ENCODE results near the gene SHROOM4. TPM values are rescaled to one million over a fixed set of nuclear protein-coding genes. Genes with fewer than 3 reads are reported as not detected.

Gene SHROOM4
- total RNA-seq, 1 donor from 2014 or later: 3.7 TPM

DNA sequence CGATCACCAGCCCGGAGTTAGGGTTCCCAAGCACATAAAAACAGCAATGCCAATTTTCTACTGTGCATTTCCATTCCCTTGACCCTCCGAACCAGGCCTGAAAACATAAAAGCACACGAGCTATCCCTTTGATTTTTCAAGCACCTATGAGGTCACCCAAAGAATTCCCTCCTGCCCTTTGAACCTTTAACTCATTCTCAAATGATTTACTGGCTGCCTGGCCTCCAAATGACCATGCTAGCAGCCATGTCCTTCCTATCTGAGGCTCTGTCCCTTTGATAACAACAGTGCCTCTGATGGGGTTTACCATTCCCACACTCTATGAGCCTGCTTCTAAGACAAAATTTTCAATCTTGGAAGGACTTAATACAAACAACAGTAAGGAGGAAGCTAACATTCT is 15.2 kb downstream of the SHROOM4 start:
- H3K36me3 ChIP-seq (ENCODE audit: control insufficient read depth in 3 of 3, insufficient read depth in 3 of 3, low read length in 3 of 3): no peaks in the 10 kb centered on the region
- no peaks in the 10 kb centered on the region for H3K4me1 ChIP-seq (ENCODE audit: control insufficient read depth in 3 of 3, insufficient read depth in 3 of 3, low read length in 3 of 3)
- no peak overlapping the region for H3K27ac ChIP-seq (ENCODE audit: low read depth, low read length)
- no peak overlapping the region for H3K9ac ChIP-seq (ENCODE audit: low read depth in 1 of 3, low read length in 3 of 3)
- no peaks in the 10 kb centered on the region for H3K9me3 ChIP-seq (ENCODE audit: control insufficient read depth in 3 of 3, low read length in 3 of 3)
- peaks cover 0 to 10% (median 0%) of the 10 kb centered on the region in 3 donors for H3K27me3 ChIP-seq (ENCODE audit: control insufficient read depth in 3 of 3, insufficient read depth in 3 of 3, low read length in 3 of 3)
- H3K4me3 ChIP-seq (ENCODE audit: low read length in 3 of 3): no peak overlapping the region

DNA sequence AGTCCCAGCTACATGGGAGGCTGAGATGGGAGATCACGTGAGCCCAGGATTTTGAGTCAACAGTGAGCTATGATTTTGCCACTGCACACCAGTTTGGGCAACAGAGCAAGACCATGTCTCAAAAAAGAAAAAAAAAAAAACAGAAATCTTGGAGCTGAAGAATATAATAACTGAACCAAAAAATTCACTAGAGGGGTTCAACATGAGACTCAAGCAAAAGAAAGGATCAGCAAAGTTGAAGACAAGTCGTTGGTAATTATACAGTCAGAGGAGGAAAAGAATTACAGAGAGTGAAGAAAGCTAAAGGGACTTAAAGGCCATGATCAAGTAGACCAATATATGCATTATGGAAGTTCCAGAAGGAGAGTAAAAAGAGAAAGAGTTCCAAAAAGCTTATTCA is 26.9 kb downstream of the SHROOM4 start:
- Histone ChIP-seq H3K4me1 (ENCODE audit: control insufficient read depth in 3 of 3, insufficient read depth in 3 of 3, low read length in 3 of 3) (no peaks in the 10 kb centered on the region), H3K27ac (ENCODE audit: low read depth, low read length) (no peak overlapping the region), H3K36me3 (ENCODE audit: control insufficient read depth in 3 of 3, insufficient read depth in 3 of 3, low read length in 3 of 3) (no peaks in the 10 kb centered on the region), H3K4me3 (ENCODE audit: low read length in 3 of 3) (no peak overlapping the region), H3K27me3 (ENCODE audit: control insufficient read depth in 3 of 3, insufficient read depth in 3 of 3, low read length in 3 of 3) (no peaks in the 10 kb centered on the region), H3K9ac (ENCODE audit: low read depth in 1 of 3, low read length in 3 of 3) (no peak overlapping the region), H3K9me3 (ENCODE audit: control insufficient read depth in 3 of 3, low read length in 3 of 3) (no peaks in the 10 kb centered on the region)

DNA sequence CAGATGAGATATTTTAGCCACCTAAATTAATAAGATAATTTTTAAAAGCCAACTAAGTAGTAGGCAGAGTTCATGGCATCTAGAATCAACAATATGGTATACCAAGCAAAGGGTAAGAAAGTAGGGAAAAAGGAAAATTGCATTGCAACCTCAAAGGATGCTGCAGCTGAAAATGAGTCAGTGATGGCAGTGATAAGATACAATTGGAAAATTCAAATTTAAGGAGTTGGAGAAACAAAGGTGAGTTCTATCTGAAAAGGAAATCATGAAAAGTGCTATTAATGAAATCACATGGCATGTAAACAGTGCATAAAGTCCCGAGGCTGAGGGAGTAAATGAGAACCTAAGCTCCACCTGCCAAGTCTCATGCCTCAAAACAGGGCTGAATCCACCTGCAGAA is 33.9 kb downstream of the SHROOM4 start:
- H3K27ac ChIP-seq (ENCODE audit: low read depth, low read length): no peak overlapping the region

GRCh38 chrX:50779694-50780093 is 34.3 kb downstream of the SHROOM4 start:
- Histone ChIP-seq H3K27me3 (ENCODE audit: control insufficient read depth in 3 of 3, insufficient read depth in 3 of 3, low read length in 3 of 3) (no peaks in the 10 kb centered on the region), H3K4me3 (ENCODE audit: low read length in 3 of 3) (no peak overlapping the region), H3K9ac (ENCODE audit: low read depth in 1 of 3, low read length in 3 of 3) (no peak overlapping the region), H3K27ac (ENCODE audit: low read depth, low read length) (no peak overlapping the region), H3K4me1 (ENCODE audit: control insufficient read depth in 3 of 3, insufficient read depth in 3 of 3, low read length in 3 of 3) (no peaks in the 10 kb centered on the region), H3K9me3 (ENCODE audit: control insufficient read depth in 3 of 3, low read length in 3 of 3) (no peaks in the 10 kb centered on the region), H3K36me3 (ENCODE audit: control insufficient read depth in 3 of 3, insufficient read depth in 3 of 3, low read length in 3 of 3) (no peaks in the 10 kb centered on the region)

More for the DNA sequence above, 33.9 kb downstream of the SHROOM4 start:
- Histone ChIP-seq H3K4me1 (ENCODE audit: control insufficient read depth in 3 of 3, insufficient read depth in 3 of 3, low read length in 3 of 3) (no peaks in the 10 kb centered on the region), H3K4me3 (ENCODE audit: low read length in 3 of 3) (no peak overlapping the region), H3K36me3 (ENCODE audit: control insufficient read depth in 3 of 3, insufficient read depth in 3 of 3, low read length in 3 of 3) (no peaks in the 10 kb centered on the region), H3K9ac (ENCODE audit: low read depth in 1 of 3, low read length in 3 of 3) (no peak overlapping the region), H3K9me3 (ENCODE audit: control insufficient read depth in 3 of 3, low read length in 3 of 3) (no peaks in the 10 kb centered on the region), H3K27me3 (ENCODE audit: control insufficient read depth in 3 of 3, insufficient read depth in 3 of 3, low read length in 3 of 3) (no peaks in the 10 kb centered on the region)

GRCh38 chrX:50778272-50778671 is 35.7 kb downstream of the SHROOM4 start:
- no peaks in the 10 kb centered on the region for H3K27me3 ChIP-seq (ENCODE audit: control insufficient read depth in 3 of 3, insufficient read depth in 3 of 3, low read length in 3 of 3)
- H3K27ac ChIP-seq (ENCODE audit: low read depth, low read length): no peak overlapping the region
- no peak overlapping the region for H3K9ac ChIP-seq (ENCODE audit: low read depth in 1 of 3, low read length in 3 of 3)
- H3K4me1 ChIP-seq (ENCODE audit: control insufficient read depth in 3 of 3, insufficient read depth in 3 of 3, low read length in 3 of 3): no peaks in the 10 kb centered on the region
- H3K4me3 ChIP-seq (ENCODE audit: low read length in 3 of 3): no peak overlapping the region
- no peaks in the 10 kb centered on the region for H3K9me3 ChIP-seq (ENCODE audit: control insufficient read depth in 3 of 3, low read length in 3 of 3)
- H3K36me3 ChIP-seq (ENCODE audit: control insufficient read depth in 3 of 3, insufficient read depth in 3 of 3, low read length in 3 of 3): no peaks in the 10 kb centered on the region

- Histone ChIP-seq H3K9ac (ENCODE audit: low read depth in 1 of 3, low read length in 3 of 3) (no peak overlapping the region), H3K9me3 (ENCODE audit: control insufficient read depth in 3 of 3, low read length in 3 of 3) (no peaks in the 10 kb centered on the region), H3K27ac (ENCODE audit: low read depth, low read length) (no peak overlapping the region), H3K36me3 (ENCODE audit: control insufficient read depth in 3 of 3, insufficient read depth in 3 of 3, low read length in 3 of 3) (no peaks in the 10 kb centered on the region), H3K4me1 (ENCODE audit: control insufficient read depth in 3 of 3, insufficient read depth in 3 of 3, low read length in 3 of 3) (no peaks in the 10 kb centered on the region), H3K4me3 (ENCODE audit: low read length in 3 of 3) (no peak overlapping the region), H3K27me3 (ENCODE audit: control insufficient read depth in 3 of 3, insufficient read depth in 3 of 3, low read length in 3 of 3) (no peaks in the 10 kb centered on the region)
Measured at GRCh38 chrX:50776248-50776647, 37.7 kb downstream of the SHROOM4 start.

DNA sequence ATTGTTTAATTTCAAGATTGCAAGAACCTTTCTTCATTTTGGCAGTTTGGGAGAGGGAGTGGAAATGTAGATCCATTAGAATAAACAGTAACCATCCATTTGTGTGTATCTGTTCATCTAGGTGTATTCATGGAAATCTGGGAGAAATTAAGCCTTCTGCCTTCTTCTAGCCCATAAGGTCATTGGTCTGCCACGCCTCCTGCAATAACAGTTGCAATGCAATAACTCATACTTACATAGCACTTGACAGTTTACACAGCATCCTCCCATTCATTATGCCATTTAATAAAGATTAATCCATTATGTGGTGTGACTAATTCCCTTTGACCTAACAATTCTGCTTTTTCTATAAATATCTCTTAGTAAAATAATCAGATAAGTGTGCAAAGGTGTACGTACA is 42.6 kb downstream of the SHROOM4 start:
- H3K4me3 ChIP-seq (ENCODE audit: low read length in 3 of 3): no peak overlapping the region
- no peaks in the 10 kb centered on the region for H3K9me3 ChIP-seq (ENCODE audit: control insufficient read depth in 3 of 3, low read length in 3 of 3)
- peaks cover 0 to 4% (median 0%) of the 10 kb centered on the region in 3 donors for H3K4me1 ChIP-seq (ENCODE audit: control insufficient read depth in 3 of 3, insufficient read depth in 3 of 3, low read length in 3 of 3)
- no peak overlapping the region for H3K9ac ChIP-seq (ENCODE audit: low read depth in 1 of 3, low read length in 3 of 3)
- no peaks in the 10 kb centered on the region for H3K27me3 ChIP-seq (ENCODE audit: control insufficient read depth in 3 of 3, insufficient read depth in 3 of 3, low read length in 3 of 3)
- no peak overlapping the region for H3K27ac ChIP-seq (ENCODE audit: low read depth, low read length)
- H3K36me3 ChIP-seq (ENCODE audit: control insufficient read depth in 3 of 3, insufficient read depth in 3 of 3, low read length in 3 of 3): no peaks in the 10 kb centered on the region

GRCh38 chrX:50770702-50771101 is 43.3 kb downstream of the SHROOM4 start:
- no peaks in the 10 kb centered on the region for H3K36me3 ChIP-seq (ENCODE audit: control insufficient read depth in 3 of 3, insufficient read depth in 3 of 3, low read length in 3 of 3)
- H3K27ac ChIP-seq (ENCODE audit: low read depth, low read length): no peak overlapping the region

GRCh38 chrX:50769389-50770063 is 44.5 kb downstream of the SHROOM4 start:
- Histone ChIP-seq H3K36me3 (ENCODE audit: control insufficient read depth in 3 of 3, insufficient read depth in 3 of 3, low read length in 3 of 3) (no peaks in the 10 kb centered on the region), H3K9ac (ENCODE audit: low read depth in 1 of 3, low read length in 3 of 3) (no peak overlapping the region), H3K4me1 (ENCODE audit: control insufficient read depth in 3 of 3, insufficient read depth in 3 of 3, low read length in 3 of 3) (peaks cover 0 to 4% (median 0%) of the 10 kb centered on the region in 3 donors), H3K27ac (ENCODE audit: low read depth, low read length) (no peak overlapping the region), H3K9me3 (ENCODE audit: control insufficient read depth in 3 of 3, low read length in 3 of 3) (no peaks in the 10 kb centered on the region), H3K4me3 (ENCODE audit: low read length in 3 of 3) (no peak overlapping the region), H3K27me3 (ENCODE audit: control insufficient read depth in 3 of 3, insufficient read depth in 3 of 3, low read length in 3 of 3) (peaks cover 0 to 5% (median 0%) of the 10 kb centered on the region in 3 donors)

More at GRCh38 chrX:50770702-50771101, 43.3 kb downstream of the SHROOM4 start:
- Histone ChIP-seq H3K9ac (ENCODE audit: low read depth in 1 of 3, low read length in 3 of 3) (no peak overlapping the region), H3K4me1 (ENCODE audit: control insufficient read depth in 3 of 3, insufficient read depth in 3 of 3, low read length in 3 of 3) (peaks cover 0 to 4% (median 0%) of the 10 kb centered on the region in 3 donors), H3K27me3 (ENCODE audit: control insufficient read depth in 3 of 3, insufficient read depth in 3 of 3, low read length in 3 of 3) (peaks cover 0 to 2% (median 0%) of the 10 kb centered on the region in 3 donors), H3K4me3 (ENCODE audit: low read length in 3 of 3) (no peak overlapping the region), H3K9me3 (ENCODE audit: control insufficient read depth in 3 of 3, low read length in 3 of 3) (no peaks in the 10 kb centered on the region)

DNA sequence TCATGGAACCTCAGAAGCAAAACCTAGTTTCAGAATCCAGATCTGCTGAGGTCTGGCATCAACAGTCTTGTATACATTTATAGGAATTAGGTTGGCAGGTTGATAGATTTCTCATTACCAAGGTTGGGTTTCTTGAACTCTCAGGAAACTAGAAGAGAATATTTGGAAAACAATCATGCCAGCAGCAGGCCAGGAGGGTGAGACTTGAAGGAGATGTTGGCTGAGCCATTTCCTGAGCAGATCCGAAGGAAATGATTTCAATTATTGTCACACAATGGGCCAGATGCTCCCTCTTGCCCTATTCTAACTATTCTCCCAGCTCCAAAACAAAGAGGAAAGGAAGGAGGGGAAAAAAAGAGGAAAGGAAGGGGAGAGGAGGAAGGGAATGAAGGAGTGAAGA is 45.2 kb downstream of the SHROOM4 start:
- H3K9me3 ChIP-seq (ENCODE audit: control insufficient read depth in 3 of 3, low read length in 3 of 3): no peaks in the 10 kb centered on the region
- H3K27me3 ChIP-seq (ENCODE audit: control insufficient read depth in 3 of 3, insufficient read depth in 3 of 3, low read length in 3 of 3): peaks cover 0 to 5% (median 0%) of the 10 kb centered on the region in 3 donors
- H3K36me3 ChIP-seq (ENCODE audit: control insufficient read depth in 3 of 3, insufficient read depth in 3 of 3, low read length in 3 of 3): no peaks in the 10 kb centered on the region
- H3K4me3 ChIP-seq (ENCODE audit: low read length in 3 of 3): no peak overlapping the region
- H3K9ac ChIP-seq (ENCODE audit: low read depth in 1 of 3, low read length in 3 of 3): no peak overlapping the region
- H3K4me1 ChIP-seq (ENCODE audit: control insufficient read depth in 3 of 3, insufficient read depth in 3 of 3, low read length in 3 of 3): peaks cover 0 to 4% (median 0%) of the 10 kb centered on the region in 3 donors
- no peak overlapping the region for H3K27ac ChIP-seq (ENCODE audit: low read depth, low read length)

All from skeletal muscle tissue (tissue), 4 donors.